Mucosa of descending colon (tissue), 3 donors: ENCODE data around the gene M1AP. TPM values are rescaled to one million over a fixed set of nuclear protein-coding genes. Genes with fewer than 3 reads are reported as not detected.

Experiments used
- ATAC-seq: fragments of 200-7000 bp; cut with Tn5 transposase; one replicate; pipeline ENCODE4 v1.9.1; 2020; ENCODE audit warnings: mild to moderate bottlenecking, moderate library complexity
- DNase-seq, 3 donors: peaks; one replicate each; pipeline ENCODE4 v3.0.0-alpha.2; 2020
- H3K36me3 ChIP-seq: fragments of 200-600 bp; one replicate; pipeline ENCODE4 v1.8.0; 2021; ENCODE audit warnings: low read depth, mild to moderate bottlenecking
- H3K4me1 ChIP-seq: fragments of 200-600 bp; one replicate; pipeline ENCODE4 v1.8.0; 2021; ENCODE audit warnings: low read depth, mild to moderate bottlenecking
- H3K4me3 ChIP-seq: fragments of 200-600 bp; one replicate; pipeline ENCODE4 v1.8.0; 2021; ENCODE audit warnings: mild to moderate bottlenecking
- H3K9me3 ChIP-seq: fragments of 200-600 bp; one replicate; pipeline ENCODE4 v1.8.0; 2021; ENCODE audit warnings: mild to moderate bottlenecking
- CTCF ChIP-seq: fragments of 200-600 bp; IDR thresholded peaks from one replicate; pipeline ENCODE4 v1.8.0; 2022; ENCODE audit warnings: antibody characterized with exemption, mild to moderate bottlenecking
- intact Hi-C, 2 donors: fragments of 100-400 bp; cut with DNase I in 1 of 2; cut with micrococcal nuclease in 1 of 2; formaldehyde crosslinking; loops; one replicate each; pipeline versions ENCODE4 v1.11.0 to v1.11.1; 2022; cut with DNase I, micrococcal nuclease
- total RNA-seq, 3 donors: library from RNA; stranded (reverse); fragmentation: NEBNext Ultra II Directional in 2 of 3; extraction: Animal tissue kit (Norgen Biotek cat#: 25700) in 2 of 3; gene quantifications; one replicate each; pipeline versions ENCODE4 v1.2.1 to v1.2.4, GENCODE V29; 2021 to 2023
- donor health status: DM: no; HTN: no; CAD: no; lungs with moderate emphysema.
- donor health status: DM: no; HTN: no; CAD: no.
- donor health status: DM: no; HTN: yes; CAD: no.

Gene M1AP
- total RNA-seq, 3 donors from 2014 or later: 0.19 to 0.43 (median 0.31) TPM

DNA sequence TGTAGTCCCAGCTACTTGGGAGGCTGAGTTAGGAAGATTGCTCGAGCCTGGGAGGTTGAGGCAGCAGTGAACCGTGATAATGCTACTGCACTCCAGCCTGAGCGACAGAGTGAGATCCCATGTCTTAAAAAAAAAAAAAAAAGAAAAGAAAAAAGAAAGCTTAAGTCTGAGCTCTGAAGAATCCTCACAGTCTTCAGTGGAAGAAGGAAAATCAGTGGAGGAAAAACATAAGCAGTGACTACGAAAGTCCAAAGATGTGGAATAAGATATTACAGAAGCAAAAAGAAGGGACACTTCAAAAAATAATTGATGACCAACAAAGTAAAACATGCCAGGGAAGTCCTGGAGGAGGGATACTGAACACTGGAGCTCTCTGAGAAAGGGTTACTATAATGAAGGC lies 137.9 kb downstream of the M1AP start:
- Histone ChIP-seq H3K36me3 (no peaks in the 10 kb centered on the region), H3K9me3 (no peaks in the 10 kb centered on the region), H3K4me3 (no peak overlapping the region), H3K4me1 (peaks cover 33% of the 10 kb centered on the region)
- DNase-seq (no peak), ATAC-seq (no peak)
- TF ChIP-seq CTCF: no peak
- intact Hi-C loops: no loop called here

DNA sequence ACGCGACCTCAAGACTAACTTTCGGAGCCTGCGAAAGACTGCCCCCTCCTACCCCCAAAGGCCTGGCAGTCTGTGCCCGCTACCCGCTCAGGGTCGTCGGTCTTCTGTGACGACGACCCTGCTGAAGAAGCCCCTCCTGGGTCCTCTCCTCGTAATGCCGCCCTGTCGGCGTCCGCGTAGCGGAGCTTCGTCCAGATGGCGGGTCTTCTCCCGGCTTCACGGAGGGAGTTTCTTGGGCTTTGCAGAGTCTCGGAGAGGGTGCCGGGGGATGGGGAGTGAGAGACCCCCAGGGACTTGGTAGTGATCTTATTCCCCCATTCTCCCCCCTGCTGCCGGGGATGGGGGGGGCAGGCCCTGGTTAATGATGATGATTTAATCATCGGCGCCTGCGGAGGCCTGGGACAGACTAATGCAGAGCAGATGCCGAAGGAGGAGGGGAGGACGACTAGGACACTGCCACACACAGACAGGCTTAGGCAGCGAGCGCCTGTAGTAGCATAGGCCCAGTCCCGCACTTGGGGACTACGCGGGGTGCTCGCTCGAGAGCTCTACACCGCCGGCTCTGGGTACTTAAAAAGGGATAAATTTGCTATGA lies 140.1 kb downstream of the M1AP start:
- peak; percentile 53 for ATAC-seq
- Histone ChIP-seq H3K36me3 (no peaks in the 10 kb centered on the region), H3K4me3 (peak overlapping the region; percentile 46), H3K9me3 (no peaks in the 10 kb centered on the region), H3K4me1 (peaks cover 34% of the 10 kb centered on the region)
- intact Hi-C loops: no loop called here
- TF ChIP-seq CTCF: no peak
- peak; percentile 61 to 72 (median 70) for DNase-seq

Other genes with a start within 250 kb of the M1AP start
- gene C2orf81, start 226.7 kb downstream of the M1AP start, total RNA-seq: 1 to 10 TPM in 2 of 3 donors, under 1 TPM in 1; 0.53 to 2.3 (median 1.9) TPM
- 1 to 10 TPM; 4.0 to 4.8 (median 4.5) TPM for gene WDR54, start 226.6 kb downstream of the M1AP start, total RNA-seq
- gene RTKN, start 206.4 kb downstream of the M1AP start, total RNA-seq: 10 to 100 TPM; 49.2 to 60.7 (median 49.7) TPM
- gene INO80B, start 193.2 kb downstream of the M1AP start, total RNA-seq: 10 to 100 TPM; 25.0 to 36.5 (median 32.3) TPM
- 10 to 100 TPM; 51.1 to 60.6 (median 56.1) TPM for gene WBP1, start 189.9 kb downstream of the M1AP start, total RNA-seq
- 10 to 100 TPM; 45.7 to 64.0 (median 52.7) TPM for gene MOGS, start 182.9 kb downstream of the M1AP start, total RNA-seq
- 10 to 100 TPM; 48.2 to 63.6 (median 57.1) TPM for gene MRPL53, start 175.7 kb downstream of the M1AP start, total RNA-seq
- 10 to 100 TPM; 22.6 to 36.5 (median 28.5) TPM for gene CCDC142, start 165.3 kb downstream of the M1AP start, total RNA-seq
- gene TTC31, start 165.2 kb downstream of the M1AP start, total RNA-seq: 10 to 100 TPM; 27.2 to 34.1 (median 30.9) TPM
- 1 to 10 TPM; 1.0 to 1.5 (median 1.5) TPM for gene LBX2, start 148.7 kb downstream of the M1AP start, total RNA-seq
- gene PCGF1, start 140.6 kb downstream of the M1AP start, total RNA-seq: 10 to 100 TPM; 20.3 to 29.1 (median 22.3) TPM
- 1 to 10 TPM in 1 of 3 donors, under 1 TPM in 2; 0.17 to 1.6 (median 0.51) TPM for gene TLX2, start 133.9 kb downstream of the M1AP start, total RNA-seq
- gene DQX1, start 122.1 kb downstream of the M1AP start, total RNA-seq: 10 to 100 TPM; 17.9 to 58.3 (median 22.2) TPM
- gene AUP1, start 118.6 kb downstream of the M1AP start, total RNA-seq: 100 to 1,000 TPM; 108 to 179 (median 129) TPM
- 10 to 100 TPM; 22.2 to 37.1 (median 23.3) TPM for gene HTRA2, start 118.4 kb downstream of the M1AP start, total RNA-seq
- 1 to 10 TPM; 2.2 to 6.9 (median 4.4) TPM for gene LOXL3, start 94.4 kb downstream of the M1AP start, total RNA-seq
- 10 to 100 TPM; 16.5 to 18.9 (median 18.5) TPM for gene DOK1, start 93.6 kb downstream of the M1AP start, total RNA-seq
- 1 to 10 TPM; 3.9 to 5.7 (median 4.4) TPM for gene SEMA4F, start 5.9 kb upstream of the M1AP start, total RNA-seq
- gene HK2, start 185.8 kb upstream of the M1AP start, total RNA-seq: 100 to 1,000 TPM; 181 to 317 (median 281) TPM